OCI-LY7 (cell line): ENCODE results near the gene ZNF326. TPM values are rescaled to one million over a fixed set of nuclear protein-coding genes. Genes with fewer than 3 reads are reported as not detected.

Experiments used
- BruUV-seq: library from RNA; stranded (reverse); fragments of 400-500 nt; replicated peaks from 2 replicates; lab custom pipeline; 2021; lab: Mats Ljungman, UMichigan
- CTCF ChIA-PET: fragments of 300-600 bp; sonication (Branson Sonifier 250); formaldehyde crosslinking; loops from one replicate; lab custom pipeline; 2022; ENCODE audit warnings: antibody characterized with exemption; ENCODE audit not compliant: unreplicated experiment; lab: Charles Lee
- POLR2A ChIA-PET: fragments of 300-600 bp; sonication (Branson Sonifier 250); formaldehyde crosslinking; loops from one replicate; lab custom pipeline; 2022; ENCODE audit warnings: antibody characterized with exemption; lab: Charles Lee
- DNase-seq: peaks from one replicate; pipeline ENCODE4 v3.0.0-alpha.2; 2015; ENCODE audit warnings: low spot score
- H2AFZ ChIP-seq: fragments of 200-600 bp; sonication (generic), shearing (Covaris generic); 2 replicates; pipeline ENCODE4 v1.6.1; 2014; ENCODE audit warnings: mild to moderate bottlenecking, antibody characterized with exemption, low read length, moderate library complexity
- H3K27ac ChIP-seq: fragments of 200-600 bp; sonication (generic); 2 replicates; pipeline ENCODE4 v1.5.1; 2014; ENCODE audit warnings: mixed run types, low read depth, mild to moderate bottlenecking, moderate library complexity, low read length, inconsistent platforms; ENCODE audit not compliant: poor library complexity, severe bottlenecking
- H3K36me3 ChIP-seq: fragments of 200-600 bp; sonication (generic); 2 replicates; pipeline ENCODE4 v1.6.1; 2014; ENCODE audit warnings: mild to moderate bottlenecking, antibody characterized with exemption, low read length, moderate library complexity, mixed read lengths; ENCODE audit not compliant: insufficient read depth
- H3K4me1 ChIP-seq: fragments of 200-600 bp; sonication (generic); 2 replicates; pipeline ENCODE4 v1.5.1; 2014; ENCODE audit warnings: mild to moderate bottlenecking, low read length; ENCODE audit not compliant: insufficient read depth, poor library complexity, severe bottlenecking
- H3K4me2 ChIP-seq: fragments of 200-600 bp; sonication (generic); 2 replicates; pipeline ENCODE4 v1.6.1; 2014; ENCODE audit warnings: mild to moderate bottlenecking, low read length
- H3K4me3 ChIP-seq: fragments of 200-600 bp; sonication (generic); 2 replicates; pipeline ENCODE4 v1.5.1; 2014; ENCODE audit warnings: mild to moderate bottlenecking, low read depth, low read length; ENCODE audit not compliant: poor library complexity, severe bottlenecking
- H3K79me2 ChIP-seq: fragments of 200-600 bp; sonication (generic); 2 replicates; pipeline ENCODE4 v1.6.1; 2016; ENCODE audit warnings: low read depth, mild to moderate bottlenecking, low read length, moderate library complexity, mixed read lengths; ENCODE audit not compliant: insufficient read depth
- H3K9me2 ChIP-seq: fragments of 200-600 bp; sonication (generic); 2 replicates; pipeline ENCODE4 v1.6.1; 2016; ENCODE audit warnings: mild to moderate bottlenecking, low read length, mixed read lengths; ENCODE audit not compliant: insufficient read depth
- H3K9me3 ChIP-seq: fragments of 200-600 bp; sonication (generic); 2 replicates; pipeline ENCODE4 v1.6.1; 2014; ENCODE audit warnings: mild to moderate bottlenecking, mixed run types, low read length, mixed read lengths
- H4K20me1 ChIP-seq: fragments of 200-600 bp; sonication (generic); 2 replicates; pipeline ENCODE4 v1.6.1; 2014; ENCODE audit warnings: mild to moderate bottlenecking, antibody characterized with exemption, low read length, moderate library complexity, mixed read lengths; ENCODE audit not compliant: insufficient read depth
- EZH2phosphoT487 ChIP-seq: fragments of 200-600 bp; sonication (generic); IDR thresholded peaks from 2 replicates; pipeline ENCODE4 v1.6.1; 2018; ENCODE audit warnings: low read depth, borderline replicate concordance, mild to moderate bottlenecking, mixed run types, antibody characterized with exemption, low read length, moderate library complexity, mixed read lengths
- intact Hi-C: fragments of 100-400 bp; cut with micrococcal nuclease; formaldehyde crosslinking; loops from one replicate; pipeline ENCODE4 v1.10.0; 2022; ENCODE audit not compliant: unreplicated experiment
- total RNA-seq, 2 experiments: library from RNA; depleted of rRNA in 1 of 2; stranded (reverse); fragments of >200 nt in 1 of 2; shearing (Covaris generic) in 1 of 2; gene quantifications; 2 replicates each; pipeline ENCODE4 v1.2.3, GENCODE V29; 2014 to 2022
- TF ChIP-seq, protein P1 (sequence below): fragments of 200-600 bp; sonication (generic); conservative IDR thresholded peaks from 2 replicates; pipeline ENCODE4 v1.5.1; 2014; ENCODE audit warnings: mild to moderate bottlenecking, antibody characterized with exemption, low read length, moderate library complexity, mixed read lengths

ZNF326 gene
- total RNA-seq, 2 experiments from 2014 or later, result 11.5 to 43.5 TPM

DNA sequence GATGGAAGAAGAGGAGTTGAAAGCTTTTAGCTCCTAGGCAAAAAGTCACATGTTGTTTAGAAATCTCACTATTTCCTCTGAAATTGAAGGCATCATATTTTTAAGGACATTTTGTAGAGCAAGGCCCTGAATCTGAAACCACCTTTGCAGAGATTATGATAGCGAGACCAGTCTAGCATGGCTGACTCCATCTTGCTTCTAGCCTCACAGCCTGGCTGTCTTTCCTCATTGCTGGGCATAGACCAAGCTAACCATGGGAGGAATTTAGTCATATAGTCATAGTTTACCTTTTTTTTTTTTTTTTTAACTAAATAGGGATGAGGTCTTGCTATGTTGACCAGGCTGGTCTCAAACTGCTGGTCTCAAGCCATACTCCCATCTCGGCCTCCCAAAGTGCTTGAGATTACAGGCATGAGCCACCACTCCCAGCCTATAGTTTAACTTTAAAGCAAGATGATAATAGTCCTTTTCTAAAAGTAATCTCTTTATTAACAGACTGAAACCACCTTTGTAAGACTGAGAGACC, 42.2 kb upstream of the ZNF326 start:
- peaks cover 10% of the 10 kb centered on the region for H3K4me1 ChIP-seq
- H3K4me3 ChIP-seq, result no peak overlapping the region
- BruUV-seq, result no TSS peak
- H2AFZ ChIP-seq, result peak overlapping the region; percentile 78; the same call in 1 of the 2 replicates
- no peaks in the 10 kb centered on the region for H4K20me1 ChIP-seq
- intact Hi-C loops, result loop anchor here (1.0 kb wide), 1 partner anchor 148 kb away; no protein-coding TSS in a partner anchor
- H3K36me3 ChIP-seq, result no peaks in the 10 kb centered on the region
- H3K79me2 ChIP-seq, result no peaks in the 10 kb centered on the region
- POLR2A ChIA-PET, result interaction anchor here (0.9 kb wide), 1 partner anchor 189 kb away, joined by 3 read pairs; no protein-coding TSS in a partner anchor
- no peak overlapping the region for H3K4me2 ChIP-seq
- CTCF ChIA-PET, result no interaction called here
- H3K9me2 ChIP-seq, result no peaks in the 10 kb centered on the region
- no peak for TF ChIP-seq EZH2phosphoT487
- TF ChIP-seq, protein P1, sequence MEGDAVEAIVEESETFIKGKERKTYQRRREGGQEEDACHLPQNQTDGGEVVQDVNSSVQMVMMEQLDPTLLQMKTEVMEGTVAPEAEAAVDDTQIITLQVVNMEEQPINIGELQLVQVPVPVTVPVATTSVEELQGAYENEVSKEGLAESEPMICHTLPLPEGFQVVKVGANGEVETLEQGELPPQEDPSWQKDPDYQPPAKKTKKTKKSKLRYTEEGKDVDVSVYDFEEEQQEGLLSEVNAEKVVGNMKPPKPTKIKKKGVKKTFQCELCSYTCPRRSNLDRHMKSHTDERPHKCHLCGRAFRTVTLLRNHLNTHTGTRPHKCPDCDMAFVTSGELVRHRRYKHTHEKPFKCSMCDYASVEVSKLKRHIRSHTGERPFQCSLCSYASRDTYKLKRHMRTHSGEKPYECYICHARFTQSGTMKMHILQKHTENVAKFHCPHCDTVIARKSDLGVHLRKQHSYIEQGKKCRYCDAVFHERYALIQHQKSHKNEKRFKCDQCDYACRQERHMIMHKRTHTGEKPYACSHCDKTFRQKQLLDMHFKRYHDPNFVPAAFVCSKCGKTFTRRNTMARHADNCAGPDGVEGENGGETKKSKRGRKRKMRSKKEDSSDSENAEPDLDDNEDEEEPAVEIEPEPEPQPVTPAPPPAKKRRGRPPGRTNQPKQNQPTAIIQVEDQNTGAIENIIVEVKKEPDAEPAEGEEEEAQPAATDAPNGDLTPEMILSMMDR, result no peak
- no peak overlapping the region for H3K27ac ChIP-seq
- H3K9me3 ChIP-seq, result no peaks in the 10 kb centered on the region
- no peak for DNase-seq

DNA sequence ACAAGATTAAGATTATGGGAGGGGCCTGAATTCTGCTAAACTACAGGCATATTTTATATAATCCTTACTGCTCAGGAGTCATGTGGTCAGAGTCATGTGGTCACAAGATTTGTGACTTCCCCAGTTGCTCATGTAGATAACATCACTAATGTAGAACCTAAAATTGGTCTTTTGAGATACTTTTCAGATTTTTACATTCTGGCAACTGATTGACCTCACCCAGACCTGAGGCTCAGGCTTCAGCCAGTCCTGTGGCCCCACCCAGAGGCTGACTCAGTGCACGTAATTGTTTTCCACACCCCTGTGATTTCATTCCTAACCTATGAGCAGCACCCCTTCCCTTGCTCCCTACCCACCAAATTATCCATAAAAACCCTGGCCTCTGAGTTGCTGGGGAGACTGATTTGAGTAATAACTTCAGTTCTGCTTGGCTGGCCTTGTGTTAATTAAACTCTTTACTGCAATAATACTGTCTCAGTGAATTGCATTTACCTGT, 41.7 kb upstream of the ZNF326 start:
- H3K27ac ChIP-seq, result no peak overlapping the region
- TF ChIP-seq EZH2phosphoT487, result no peak
- TF ChIP-seq, protein P1, result peak; percentile 68
- H4K20me1 ChIP-seq, result no peaks in the 10 kb centered on the region
- no peaks in the 10 kb centered on the region for H3K36me3 ChIP-seq
- ChIA-PET POLR2A (no interaction called here), CTCF (no interaction called here)
- H3K79me2 ChIP-seq, result no peaks in the 10 kb centered on the region
- H3K4me1 ChIP-seq, result peaks cover 10% of the 10 kb centered on the region
- no peaks in the 10 kb centered on the region for H3K9me3 ChIP-seq
- no peak overlapping the region for H3K4me2 ChIP-seq
- no peaks in the 10 kb centered on the region for H3K9me2 ChIP-seq
- H2AFZ ChIP-seq, result peak overlapping the region; percentile 78; the same call in 1 of the 2 replicates
- BruUV-seq, result no TSS peak
- peak; percentile 38 for DNase-seq
- no peak overlapping the region for H3K4me3 ChIP-seq
- intact Hi-C loops, result loop anchor here (1.0 kb wide), 1 partner anchor 149 kb away; no protein-coding TSS in a partner anchor

DNA sequence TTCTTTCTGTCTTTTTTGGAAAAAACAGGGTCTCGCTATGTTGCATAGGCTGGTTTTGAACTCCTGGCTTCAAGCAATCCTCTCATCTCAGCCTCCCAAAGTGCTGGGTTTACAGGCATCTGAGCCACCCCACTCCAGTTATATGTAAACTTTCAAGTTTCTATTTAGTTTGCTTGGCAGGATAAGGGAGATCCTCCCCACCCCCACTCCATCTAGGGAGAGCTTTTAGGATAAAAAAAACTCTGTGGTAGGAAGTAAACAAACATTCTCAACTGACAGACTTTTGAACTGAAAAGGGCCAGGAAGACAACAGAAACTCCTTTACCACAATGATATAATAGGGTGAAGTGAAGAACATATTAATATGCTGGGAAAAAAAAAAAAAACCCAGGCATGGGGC, 41.0 kb upstream of the ZNF326 start:
- no peak for TF ChIP-seq EZH2phosphoT487
- TF ChIP-seq, protein P1, result no peak
- no peak overlapping the region for H3K4me3 ChIP-seq
- H2AFZ ChIP-seq, result no peak overlapping the region
- H3K4me2 ChIP-seq, result no peak overlapping the region
- H3K79me2 ChIP-seq, result no peaks in the 10 kb centered on the region
- no peaks in the 10 kb centered on the region for H3K36me3 ChIP-seq
- intact Hi-C loops, result loop anchor here (1.0 kb wide), 1 partner anchor 150 kb away; no protein-coding TSS in a partner anchor
- H3K4me1 ChIP-seq, result peaks cover 10% of the 10 kb centered on the region
- DNase-seq, result no peak
- no peaks in the 10 kb centered on the region for H3K9me3 ChIP-seq
- no peaks in the 10 kb centered on the region for H4K20me1 ChIP-seq
- no peaks in the 10 kb centered on the region for H3K9me2 ChIP-seq
- no peak overlapping the region for H3K27ac ChIP-seq
- CTCF ChIA-PET, result no interaction called here
- POLR2A ChIA-PET, result no interaction called here
- BruUV-seq, result no TSS peak
